GM20431 (cell line): Measurements from ENCODE around the gene NAA16.
"Not testable (repeated sequence)": the region's sequence is repeated elsewhere in the genome, so short reads cannot be mapped to it uniquely, and the experiment has no call there.

Source experiments
- in situ Hi-C: fragments of 300-500 bp; cut with MseI, MboI; formaldehyde crosslinking; loops from one replicate; pipeline ENCODE4 v1.15.0; 2020; ENCODE audit warnings: low sequenced_read_pairs; ENCODE audit not compliant: unreplicated experiment

The NAA16 gene

DNA sequence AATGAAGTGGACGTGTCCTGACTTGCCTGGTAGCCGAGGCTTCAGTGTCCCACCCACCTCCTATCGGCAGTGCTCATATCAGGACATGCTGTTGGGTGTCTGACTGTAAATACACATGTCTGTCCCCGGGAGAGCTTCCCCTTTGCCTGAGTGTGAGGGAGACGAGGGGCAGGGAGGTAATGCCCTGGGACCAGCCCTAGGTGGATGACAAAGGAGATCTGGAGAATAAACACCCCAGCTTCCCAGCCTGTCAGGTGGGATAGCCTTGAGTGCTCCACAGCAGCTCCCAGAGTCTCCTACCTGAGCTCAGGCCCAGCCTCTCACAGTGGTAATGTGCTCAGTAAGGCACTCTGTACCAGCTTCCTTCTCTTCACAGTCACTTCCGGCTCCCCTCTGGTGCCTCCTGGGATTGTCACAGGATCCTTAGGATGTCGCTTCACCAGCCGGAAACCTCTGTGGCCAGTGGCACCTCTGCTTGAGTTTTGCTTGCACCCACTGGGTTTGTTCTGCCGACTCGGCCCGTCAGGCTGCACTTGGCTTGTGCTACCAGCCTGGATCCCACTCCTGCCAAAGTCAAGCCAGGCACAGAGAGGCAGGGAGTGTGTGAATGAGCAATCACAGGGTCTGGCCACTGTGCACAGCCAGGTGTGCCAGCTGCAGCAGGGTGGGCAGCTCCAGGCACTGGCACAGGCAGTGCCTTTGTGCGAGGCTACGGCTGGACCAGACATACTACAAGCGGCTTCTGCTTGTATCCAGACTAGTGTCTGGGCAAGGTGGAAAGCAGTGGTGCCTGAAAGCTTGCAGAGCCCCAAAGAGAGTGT, 91.8 kb downstream of the NAA16 start:
- in situ Hi-C loops: no loop called here

DNA sequence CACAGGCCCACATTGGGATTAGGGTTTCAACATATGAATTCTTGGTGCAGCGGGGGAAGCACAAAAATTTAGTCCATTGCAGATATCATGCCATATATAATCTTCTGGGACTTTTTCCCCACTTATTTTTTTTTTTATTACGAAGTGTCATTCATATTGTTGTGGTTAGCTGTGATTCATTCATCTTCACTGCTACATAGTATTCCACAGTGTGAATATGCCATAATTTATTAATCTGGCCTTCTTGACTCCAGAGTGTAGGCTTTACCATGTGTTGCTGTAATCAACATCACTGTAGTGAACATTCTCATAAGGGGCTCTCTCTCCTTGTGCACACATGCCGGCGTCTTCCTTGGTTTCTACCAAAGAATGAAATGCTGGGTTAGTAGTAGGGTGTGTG, 92.9 kb downstream of the NAA16 start:
- in situ Hi-C loops: no loop called here

DNA sequence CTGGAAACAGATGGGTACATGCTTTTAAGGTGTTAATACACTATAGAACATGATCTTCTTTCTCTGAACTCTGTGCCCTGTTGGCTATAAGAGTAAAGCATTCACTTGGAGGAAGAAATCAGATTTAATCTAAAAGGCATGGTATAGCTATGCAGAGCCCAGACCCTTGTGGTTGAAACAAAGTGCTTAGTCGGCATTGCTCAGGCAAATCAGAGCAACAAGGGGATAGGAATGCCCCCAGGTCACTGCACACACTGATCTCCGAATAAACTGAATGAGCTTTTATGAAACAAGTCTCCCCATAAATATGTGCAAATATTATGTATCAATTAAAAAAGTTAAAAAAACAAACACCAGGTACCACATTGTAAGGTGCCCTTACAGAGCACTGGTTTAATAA, 94.3 kb downstream of the NAA16 start:
- in situ Hi-C loops: no loop called here

DNA sequence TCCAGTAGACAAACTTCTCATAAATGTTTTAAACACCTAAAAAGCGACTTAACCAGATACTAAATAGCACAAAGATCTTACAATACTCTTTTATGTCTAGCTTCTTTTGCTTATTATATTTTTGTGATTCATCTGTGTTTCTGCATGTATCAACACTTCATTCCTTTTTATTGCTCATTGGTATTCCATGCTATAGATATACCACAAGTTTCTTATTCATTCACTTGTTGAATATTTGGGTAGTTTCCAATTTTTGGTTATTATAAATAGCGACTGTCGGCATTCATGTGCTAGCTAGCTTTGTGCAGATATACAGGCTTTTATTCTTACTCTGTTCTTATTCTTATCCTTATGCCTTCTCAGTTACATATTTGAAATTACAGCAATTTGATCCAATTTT, 96.3 kb downstream of the NAA16 start:
- in situ Hi-C loops: no loop called here

DNA sequence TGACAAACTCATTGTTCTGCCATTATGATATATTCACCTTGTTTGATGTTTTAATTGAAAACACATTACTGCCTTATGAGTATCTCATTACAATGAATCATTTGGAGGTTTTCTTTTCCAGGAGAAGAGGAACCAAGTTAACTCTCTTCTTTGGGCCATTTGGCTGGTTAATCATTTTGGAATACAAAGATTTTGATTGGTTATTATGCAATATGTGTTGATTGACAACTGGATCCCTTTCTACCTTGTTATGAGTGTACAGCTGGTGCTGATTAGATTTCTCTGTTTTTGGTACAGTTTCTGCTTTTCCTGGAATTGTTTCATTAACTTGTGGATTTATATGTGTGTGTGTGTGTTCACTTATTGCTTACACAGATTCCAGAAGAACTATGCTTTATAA, 97.1 kb downstream of the NAA16 start:
- in situ Hi-C loops: no loop called here

DNA sequence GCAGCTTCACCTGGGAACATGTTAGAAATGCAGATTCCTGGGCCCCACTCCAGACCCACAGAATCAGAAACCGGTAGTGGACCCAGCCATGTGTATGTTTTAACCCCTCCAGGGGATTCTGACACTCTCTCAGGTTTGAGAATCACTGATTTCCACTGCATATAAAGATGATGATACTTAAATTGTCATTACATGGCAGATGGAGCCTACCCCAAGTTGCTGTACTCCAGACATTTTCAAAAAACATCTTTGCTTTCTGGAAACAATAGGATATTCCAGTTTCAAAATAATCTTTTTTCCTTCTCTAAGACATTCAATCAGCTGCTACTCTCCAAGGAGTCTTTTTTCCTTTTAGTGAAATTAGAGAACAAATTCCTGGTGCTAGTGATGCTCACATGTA, 97.7 kb downstream of the NAA16 start:
- in situ Hi-C loops: no loop called here

DNA sequence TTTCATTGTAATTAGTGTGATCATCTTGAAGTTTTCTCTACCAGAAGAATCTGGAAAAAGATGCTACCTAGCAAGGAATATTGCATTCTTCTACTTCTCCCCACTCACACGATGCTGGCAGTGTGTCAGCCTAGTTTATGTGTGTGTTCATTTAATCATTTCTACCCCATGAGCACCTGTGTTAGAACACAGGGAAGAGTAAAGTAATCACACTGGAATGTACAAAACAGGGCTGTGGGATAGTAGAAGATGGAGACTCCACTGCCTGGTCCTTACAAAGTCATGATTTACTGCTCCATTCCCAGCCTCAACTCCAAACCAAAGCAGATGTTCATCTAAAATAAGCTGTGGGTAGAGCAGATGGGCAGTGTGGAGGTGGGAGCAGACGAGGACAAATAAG, 98.5 kb downstream of the NAA16 start:
- in situ Hi-C loops: no loop called here

DNA sequence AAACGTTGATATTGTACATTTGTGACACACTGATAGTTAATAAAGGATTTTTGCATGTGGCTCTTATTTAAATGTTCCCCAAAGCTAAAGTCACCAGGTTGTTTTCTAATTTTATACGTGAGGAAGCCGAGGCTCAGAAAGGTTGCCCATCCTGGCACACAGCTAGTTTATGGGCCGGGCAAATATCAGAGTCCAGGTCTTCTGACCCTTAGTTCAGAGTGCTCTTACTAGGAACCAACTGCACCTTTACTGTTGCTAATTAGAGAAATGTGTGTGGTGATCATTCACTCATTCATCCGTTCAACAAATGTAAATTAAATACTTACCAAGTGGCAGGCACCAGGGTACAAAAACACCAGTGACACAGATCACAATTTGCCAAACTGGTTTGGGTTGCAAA, 100.0 kb downstream of the NAA16 start:
- in situ Hi-C loops: no loop called here

DNA sequence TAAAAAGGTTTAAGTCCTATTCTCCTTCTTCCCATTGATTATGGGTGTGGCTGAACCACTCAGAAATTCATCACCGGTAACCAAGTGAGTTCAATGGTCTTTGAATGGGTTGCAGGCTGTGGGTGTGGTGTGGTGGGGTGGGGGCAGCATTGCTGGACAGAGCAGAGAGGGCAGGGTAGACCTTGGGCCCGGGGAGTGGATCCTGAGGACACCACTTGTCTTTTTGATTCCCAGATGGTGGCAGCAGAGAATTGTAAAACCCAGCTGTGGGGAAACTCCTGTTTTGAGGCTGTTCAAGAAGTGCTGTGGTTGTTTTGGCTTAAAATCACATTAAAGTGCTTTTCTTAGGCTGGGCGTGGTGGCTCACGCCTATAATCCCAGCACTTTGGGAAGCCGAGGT, 100.5 kb downstream of the NAA16 start:
- in situ Hi-C loops: no loop called here

DNA sequence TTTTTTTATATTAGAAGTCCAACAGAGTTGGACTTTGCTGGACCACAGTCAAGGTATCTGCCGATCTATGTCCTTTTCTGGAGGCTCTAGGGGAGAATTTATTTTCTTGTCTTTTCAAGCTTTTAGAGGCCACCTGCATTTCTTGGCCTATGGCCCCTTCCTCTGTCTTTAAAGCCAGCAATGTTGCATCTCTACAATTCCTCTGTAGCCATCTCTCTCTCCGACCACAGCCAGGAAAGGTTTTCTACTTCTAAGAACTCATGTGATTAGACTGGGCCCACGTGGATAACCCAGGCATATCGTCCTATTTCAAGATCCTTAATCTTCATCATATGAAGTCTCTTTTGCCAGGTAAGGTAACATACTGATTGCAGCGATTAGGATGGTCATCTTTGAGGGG, 102.8 kb downstream of the NAA16 start:
- in situ Hi-C loops: no loop called here

DNA sequence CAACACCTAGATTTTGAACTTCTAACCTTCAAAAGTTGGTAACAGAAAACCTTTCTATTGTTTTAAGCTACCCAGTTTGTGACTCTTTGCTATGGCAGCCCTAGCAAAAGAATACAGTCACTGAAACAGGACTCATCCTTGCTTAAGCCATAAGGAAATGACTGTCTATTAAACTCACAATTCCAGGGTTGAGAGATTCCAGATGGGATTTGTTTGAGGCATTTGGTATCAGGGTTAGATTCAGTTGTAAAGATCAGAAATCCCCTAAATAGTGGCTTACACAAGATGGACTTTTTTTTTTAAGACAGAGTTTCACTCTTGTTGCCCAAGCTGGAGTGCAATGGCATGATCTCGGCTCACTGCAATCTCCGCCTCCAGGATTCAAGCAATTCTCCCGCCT, 105.2 kb downstream of the NAA16 start:
- in situ Hi-C loops: no loop called here

DNA sequence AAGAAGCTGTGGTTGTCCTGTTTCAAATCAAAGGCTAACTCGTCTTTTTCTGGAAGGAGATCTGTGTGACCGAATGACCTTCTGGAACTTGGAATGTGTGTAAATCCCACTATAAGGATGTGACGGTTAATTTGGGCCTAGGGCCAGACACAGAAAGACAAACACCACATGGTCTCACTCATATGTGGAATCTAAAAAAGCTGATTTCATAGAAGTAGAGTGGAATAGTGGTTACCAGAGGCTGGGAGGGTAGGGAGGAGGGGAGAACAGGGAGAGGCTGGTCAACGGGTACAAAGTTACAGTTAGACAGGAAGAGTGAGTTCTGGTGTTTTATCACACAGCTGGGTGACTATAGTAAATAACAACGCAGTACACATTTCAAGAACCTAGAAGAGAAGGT, 107.0 kb downstream of the NAA16 start:
- in situ Hi-C loops: no loop called here

DNA sequence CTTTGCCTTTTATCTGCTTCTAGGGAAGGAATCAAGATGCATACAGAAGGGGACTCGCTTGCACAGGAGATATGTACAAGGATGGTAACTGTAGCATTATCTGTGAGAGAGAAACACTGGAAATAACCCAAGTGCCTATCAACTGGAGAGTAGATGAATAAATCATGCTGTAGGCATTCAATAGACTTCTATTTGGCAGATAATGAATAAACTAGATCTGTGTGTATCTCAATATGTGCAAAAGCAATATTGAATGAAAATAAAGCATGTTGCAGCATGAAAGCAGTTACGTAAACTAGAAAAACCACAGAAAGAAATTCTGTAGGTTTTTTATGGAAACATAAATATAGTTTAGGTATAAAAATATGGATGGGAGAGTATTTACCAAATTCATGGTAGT, 107.7 kb downstream of the NAA16 start:
- in situ Hi-C loops: no loop called here

DNA sequence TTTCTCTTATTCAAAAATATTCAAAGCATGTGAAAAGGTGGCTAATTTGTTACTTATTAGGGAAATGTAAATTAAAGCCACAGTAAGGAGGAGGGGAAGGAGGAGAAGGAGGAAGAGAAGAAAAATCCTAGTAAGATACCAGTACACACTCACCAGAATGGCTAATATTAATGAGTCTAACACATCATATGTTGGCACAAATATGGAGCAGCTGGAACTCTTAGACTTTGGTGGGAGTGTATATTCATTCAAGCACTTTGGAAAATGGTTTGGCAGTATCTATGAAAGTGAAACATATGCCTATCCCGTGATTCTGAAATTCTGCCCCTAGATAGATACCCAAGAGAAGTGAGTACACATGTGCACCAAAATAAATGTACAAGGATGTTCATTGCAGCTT, 108.1 kb downstream of the NAA16 start:
- in situ Hi-C loops: no loop called here

DNA sequence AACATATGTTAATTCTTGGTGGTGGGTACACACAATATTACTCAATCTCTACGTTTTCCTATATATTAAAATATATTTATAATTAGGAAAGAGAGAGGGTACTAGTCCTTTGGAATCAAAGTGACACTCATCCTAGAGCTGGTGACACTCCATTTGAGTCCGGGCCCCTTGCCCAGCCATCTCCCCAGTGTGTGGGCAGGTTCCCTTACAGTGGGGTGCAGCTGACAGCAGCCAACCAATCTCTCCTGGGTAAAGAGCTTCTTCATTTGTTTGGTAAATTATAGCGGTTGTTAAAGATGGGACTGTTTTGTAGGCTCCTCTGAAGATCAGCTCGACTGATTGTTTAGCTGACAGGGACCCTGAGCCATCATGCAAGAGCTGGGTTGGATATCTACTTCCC, 109.1 kb downstream of the NAA16 start:
- in situ Hi-C loops: no loop called here

DNA sequence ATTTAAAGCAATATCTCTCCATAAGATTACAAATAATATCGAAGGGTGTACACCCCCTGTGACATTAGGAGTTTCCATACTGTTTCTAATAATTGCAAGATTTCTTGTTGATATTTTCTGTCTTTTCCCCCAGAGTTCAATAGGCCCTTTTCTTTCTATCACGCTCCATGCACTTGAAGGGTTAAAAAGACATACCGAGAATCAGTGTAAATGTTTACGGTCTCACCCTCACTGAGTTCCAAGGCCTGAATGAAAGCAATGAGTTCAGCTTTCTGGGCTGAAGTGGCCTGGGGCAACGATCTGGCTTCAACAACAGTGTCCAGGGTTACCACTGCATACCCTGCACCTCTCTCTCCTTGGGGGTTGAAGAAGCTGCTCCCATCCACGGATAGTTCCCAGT, 110.3 kb downstream of the NAA16 start:
- in situ Hi-C loops: not testable (repeated sequence)

DNA sequence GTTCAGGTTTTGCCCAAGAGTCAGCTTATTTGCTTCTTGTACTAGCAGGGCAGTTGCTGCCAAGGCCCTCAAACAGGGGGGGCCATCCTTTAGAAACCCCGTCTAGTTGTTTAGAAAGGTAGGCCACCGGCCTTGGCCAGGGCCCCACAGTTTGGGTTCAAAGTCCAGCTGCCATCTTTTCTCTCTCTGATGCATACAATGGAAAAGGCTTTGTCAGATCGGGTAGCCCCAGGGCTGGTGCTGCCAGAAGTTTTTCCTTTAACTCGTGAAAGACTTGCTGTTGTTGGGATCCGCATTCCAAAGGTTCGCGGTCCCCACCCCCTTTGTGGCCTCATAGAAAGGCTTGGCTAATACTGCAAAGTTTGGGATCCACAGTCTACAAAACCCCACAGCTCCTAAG, 110.9 kb downstream of the NAA16 start:
- in situ Hi-C loops: not testable (repeated sequence)

DNA sequence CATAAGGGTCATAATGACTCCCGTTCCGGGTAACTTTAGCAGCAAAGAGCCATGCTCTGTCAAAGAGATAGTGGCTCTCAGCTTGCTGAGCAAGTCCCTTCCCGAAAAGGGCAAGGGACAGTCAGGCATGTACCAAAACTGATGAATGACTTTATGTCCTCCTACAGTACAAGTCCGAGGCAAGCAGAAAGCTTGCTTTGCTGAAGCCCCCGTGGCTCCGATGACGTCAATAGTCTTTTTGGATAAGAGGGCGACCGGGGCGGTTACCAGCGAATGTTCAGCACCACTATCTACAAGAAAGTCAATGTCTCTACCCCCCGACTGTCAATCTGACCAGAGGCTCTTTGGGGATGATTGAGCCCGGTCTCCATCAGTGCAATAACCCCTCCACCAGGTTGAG, 112.2 kb downstream of the NAA16 start:
- in situ Hi-C loops: not testable (repeated sequence)

DNA sequence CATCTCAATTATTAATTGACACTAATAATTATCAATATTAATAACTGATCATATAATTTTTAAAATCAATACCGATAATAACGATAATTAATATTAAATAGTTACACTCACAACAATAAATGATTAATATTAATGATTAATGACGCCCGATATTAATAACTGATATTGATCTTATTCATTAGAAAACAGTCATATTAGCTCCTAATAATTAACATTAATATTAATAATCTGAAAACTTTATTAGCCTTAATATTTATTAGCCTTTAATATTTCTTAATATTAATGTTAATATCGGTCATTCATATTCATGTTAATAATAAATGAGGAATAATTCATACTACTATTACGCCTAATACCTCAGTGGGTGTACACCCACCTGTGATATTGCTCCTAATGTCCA, 113.6 kb downstream of the NAA16 start:
- in situ Hi-C loops: not testable (repeated sequence)

DNA sequence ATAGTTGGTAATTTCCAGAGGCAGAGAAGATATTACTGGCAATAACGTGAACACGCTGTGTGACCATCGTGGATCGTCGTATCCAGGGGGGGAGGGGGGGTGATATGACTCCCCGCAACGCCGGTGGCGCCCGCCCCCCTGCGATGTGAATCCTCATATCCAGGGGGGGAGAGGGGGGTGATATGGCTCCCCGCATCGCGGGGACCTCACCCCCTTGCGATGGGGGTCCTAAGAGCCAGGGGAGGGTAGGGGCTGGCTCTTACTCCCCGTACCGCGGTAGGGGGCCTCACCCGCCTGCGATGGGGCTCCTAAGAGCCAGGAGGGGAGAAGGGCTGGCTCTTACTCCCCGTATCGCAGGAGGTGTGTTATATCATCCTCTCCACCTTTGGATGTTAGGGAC, 115.0 kb downstream of the NAA16 start:
- in situ Hi-C loops: no loop called here
